Activated CD4-positive, alpha-beta T cell treated with anti-CD3 and anti-CD28 coated beads, Interleukin-2, amount 50 U/mL, for 4 hours (primary cell): ENCODE measurements around the gene IKBKG.
"Not testable (repeated sequence)": the region's sequence is repeated elsewhere in the genome, so short reads cannot be mapped to it uniquely, and the experiment has no call there.

Experiments used
- DNase-seq, 2 experiments: peaks; one replicate each; pipeline ENCODE4 v3.0.0-alpha.2; 2020

The IKBKG gene

DNA sequence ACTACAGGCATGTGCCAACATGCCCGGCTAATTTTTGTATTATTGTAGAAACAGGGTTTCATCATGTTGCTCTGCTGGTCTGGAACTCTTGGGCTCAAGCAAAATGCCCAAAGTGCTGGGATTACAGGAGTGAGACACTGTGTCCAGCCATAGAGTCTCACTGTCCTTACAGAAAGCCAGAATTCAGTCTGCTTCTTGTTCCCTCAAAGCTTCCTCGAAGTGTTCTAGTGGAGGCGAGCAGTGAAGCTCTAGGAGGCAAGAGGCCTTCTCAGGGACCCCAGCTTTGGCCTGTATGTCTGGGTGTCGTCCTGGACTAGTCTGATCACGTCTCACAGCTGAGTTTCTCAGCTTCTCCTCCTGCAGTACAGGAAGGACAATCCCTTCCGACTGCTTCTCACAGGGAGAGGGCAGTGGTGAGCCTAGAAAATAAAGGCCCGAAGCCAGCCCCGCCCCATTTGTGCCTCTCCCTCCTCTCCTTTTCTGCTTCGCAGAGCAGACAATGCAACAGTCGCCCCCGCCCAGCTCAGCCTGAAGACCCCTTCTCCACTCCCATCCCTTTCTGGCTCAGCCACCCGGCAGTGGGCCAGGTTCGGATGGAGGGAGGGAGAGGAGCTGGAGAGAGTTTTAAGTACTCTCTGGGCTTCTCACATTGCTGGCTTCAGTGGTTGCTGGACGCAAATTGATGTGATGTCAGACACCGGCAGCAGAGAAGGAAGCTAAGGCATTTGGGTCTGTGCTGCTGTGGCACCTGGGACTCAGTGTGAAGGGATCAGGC lies 20.3 kb upstream of the IKBKG start:
- DNase-seq: peak; percentile 53 to 55

- no peak for DNase-seq
Observed at GRCh38 chrX:154529206-154529612, 18.2 kb upstream of the IKBKG start.

DNA sequence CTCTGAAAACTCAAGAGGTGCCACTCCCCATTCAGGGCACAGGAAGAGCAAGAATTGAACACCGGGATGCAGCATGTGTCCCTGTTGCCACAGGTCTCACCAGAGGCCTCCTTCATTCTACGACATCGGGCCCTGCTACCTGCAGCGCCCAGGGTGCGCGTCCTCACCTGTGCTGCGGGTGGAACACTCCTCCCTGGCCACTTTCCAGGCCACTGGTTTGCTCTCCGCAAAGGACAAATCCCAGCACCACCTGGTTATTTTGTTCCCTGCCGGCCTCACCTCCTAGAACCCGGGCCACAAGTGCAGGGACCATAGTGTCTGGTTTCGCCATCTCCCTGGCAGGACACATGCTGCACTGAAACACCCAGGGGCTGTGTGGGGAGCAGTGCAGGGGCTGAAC lies 17.1 kb upstream of the IKBKG start:
- no peak for DNase-seq

DNA sequence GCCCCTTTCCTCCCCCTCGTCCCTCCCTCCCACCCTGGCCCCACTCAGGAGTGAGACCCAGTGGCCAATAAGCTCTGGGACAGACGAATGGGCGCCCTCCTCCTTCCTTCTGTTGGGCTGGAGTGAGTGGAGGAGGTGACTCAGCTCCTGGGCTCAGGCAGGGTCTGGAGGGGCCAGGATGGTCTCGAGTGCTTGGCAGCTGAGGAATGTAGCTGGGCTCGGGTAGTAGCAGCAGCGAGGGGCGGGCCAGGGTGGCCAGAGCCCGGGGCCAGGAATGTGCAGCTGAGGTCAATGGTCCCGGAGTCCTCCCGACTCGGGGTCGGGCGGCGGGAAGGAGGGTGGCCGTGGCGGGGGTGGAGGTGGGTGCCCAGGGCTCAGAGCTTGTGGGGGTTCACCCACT lies 15.8 kb upstream of the IKBKG start:
- no peak for DNase-seq

DNA sequence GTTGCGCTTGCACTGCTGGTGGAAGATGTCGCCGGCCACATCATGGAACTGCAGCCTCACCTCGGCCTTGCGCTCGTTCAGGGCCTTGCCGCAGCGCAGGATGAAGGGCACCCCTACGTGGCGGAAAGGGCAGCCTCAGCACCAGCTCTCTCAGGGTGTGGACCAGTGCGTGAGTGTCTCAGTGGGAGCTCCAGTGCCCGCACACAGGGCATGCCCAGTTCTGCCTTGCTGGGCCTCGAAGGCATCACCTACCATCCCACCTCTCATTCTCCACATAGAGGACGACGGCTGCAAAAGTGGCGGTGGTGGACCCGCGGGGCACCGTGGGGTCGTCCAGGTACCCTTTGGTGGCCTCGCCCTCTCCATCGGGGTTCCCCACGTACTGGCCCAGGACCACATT lies 14.7 kb upstream of the IKBKG start:
- no peak for DNase-seq

GRCh38 chrX:154534526-154535322 lies 12.7 kb upstream of the IKBKG start:
- peak; percentile 82 for DNase-seq

- no peak for DNase-seq
Observed at GRCh38 chrX:154535892-154536291, 11.5 kb upstream of the IKBKG start.

DNA sequence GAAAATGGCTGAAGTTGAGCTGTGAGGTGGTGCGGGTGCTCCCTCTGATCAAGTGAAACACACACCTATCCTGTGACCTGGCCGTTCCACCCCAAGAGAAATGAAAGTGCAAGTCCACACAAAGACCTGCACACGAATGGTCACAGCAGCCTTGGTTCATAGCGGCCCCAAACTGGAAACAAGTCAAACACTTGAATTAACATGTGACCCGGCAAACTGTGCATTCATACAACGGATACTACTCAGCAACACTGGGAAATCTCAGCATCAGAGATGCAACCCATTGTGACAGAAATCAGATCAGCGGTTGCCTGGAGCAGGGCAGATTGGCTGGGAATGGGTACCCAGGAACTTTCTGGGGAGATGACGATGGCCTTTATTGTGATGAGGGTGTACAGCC lies 8.3 kb upstream of the IKBKG start:
- DNase-seq: no peak

DNA sequence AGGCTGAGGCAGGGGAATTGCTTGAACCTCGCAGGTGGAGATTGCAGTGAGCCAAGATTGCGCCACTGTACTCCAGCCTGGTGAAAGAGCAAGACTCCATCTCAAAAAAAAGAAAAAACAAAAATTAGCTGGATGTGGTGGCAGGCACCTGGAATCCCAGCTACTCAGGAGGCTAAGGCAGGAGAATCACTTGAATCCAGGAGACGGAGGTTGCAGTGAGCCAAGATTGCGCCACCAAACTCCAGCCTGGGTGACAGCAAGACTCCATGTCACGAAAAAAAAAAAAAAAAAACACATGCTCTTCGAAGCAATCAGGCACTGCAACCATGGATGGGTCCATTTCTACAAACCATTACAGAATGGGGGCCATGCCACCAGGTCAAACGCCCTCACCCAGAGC lies 7.1 kb upstream of the IKBKG start:
- not testable (repeated sequence) for DNase-seq

DNA sequence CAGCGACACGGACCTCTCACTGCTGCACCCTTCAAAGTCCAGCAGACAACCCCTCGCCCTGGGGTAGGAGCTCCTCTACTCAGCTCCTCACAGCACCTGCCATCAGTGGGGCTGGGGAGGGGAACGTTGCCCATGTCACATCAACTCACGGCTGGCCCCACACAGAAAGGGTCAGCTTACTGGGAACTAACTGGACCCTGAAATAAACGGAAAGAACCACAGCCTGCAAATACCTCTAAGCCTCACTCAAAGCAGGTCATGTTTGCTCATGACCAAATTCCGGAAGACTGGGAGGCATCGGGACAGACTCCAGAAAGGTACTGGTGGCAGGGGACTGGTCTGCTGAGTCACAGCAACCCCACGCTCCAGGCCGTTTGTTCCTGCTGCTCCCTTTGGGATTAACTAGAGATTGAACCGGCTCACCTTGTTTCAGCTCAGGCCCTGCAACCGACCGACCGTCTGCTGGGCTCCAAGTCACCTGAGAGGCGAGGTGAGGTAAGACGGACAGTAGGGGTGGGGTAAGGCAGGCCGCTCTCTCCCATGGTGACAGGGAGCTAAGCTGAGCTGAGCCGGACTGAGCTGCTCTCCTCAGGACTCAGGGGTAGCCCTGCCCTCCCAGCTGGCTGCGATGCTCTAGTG lies 6.4 kb upstream of the IKBKG start:
- DNase-seq: no peak

GRCh38 chrX:154541589-154541895 lies 5.9 kb upstream of the IKBKG start:
- no peak for DNase-seq

- DNase-seq: peak; percentile 24 to 40
Observed at GRCh38 chrX:154541896-154542722, 5.3 kb upstream of the IKBKG start.

DNA sequence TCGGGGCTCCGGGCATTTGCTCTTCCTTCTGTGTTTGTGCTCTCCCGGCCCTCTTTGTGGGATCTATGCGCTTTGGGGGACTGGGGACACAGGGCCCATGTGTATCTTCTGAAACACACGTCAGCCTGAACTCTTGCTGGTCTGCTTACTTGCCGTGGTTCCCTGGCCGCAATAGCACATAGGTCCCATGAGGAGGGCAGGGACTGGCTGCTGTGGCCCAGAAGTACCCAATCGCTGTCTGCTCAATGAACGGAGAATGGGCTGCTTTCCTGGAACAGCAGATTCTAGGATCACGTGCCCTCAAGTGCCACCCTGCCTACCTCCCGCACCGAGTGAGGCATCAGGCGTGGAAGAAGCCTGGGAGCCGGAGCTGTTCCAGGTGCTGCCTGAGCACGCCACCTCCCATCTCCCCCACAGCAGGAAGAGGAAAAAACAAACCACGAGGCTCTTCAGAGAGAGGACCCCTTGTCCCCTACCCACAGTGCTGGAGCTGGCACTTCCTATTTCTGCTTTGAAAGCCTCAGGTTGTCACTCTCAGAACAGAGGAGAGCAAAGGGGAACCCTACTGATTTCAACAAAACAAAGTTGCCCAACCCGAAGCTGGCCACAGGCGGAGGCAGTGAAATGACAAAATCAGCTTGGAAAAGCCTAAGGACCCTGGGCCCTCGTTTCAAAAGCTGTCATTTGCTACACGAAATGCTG lies 4.5 kb upstream of the IKBKG start:
- DNase-seq: no peak

DNA sequence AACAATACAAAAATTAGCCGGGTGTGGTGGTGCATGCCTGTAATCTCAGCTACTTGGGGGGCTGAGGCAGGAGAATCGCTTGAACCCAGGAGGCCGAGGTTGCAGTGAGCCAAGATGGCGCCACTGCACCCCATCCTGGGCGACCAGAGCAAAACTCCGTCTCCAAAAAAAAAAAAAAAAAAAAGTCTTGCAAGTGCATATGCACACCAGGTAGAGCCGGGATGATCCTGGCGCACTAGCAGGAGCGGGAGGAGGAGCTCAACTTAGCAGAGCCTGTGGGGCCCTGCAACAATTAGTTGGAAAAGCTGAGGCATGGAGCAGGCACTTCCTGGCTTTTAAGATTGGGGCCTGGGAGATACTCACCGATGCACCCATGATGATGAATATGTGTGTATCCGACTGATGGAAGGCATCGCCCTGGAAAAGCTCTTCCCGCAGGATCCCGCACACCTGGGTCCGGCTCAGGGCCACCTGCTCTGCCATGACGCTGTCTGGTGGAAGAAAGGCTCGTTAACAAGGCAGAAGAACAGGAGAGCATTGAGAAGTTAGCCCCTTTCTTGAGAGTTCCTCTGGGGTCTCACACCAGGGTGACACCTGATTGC lies 1.6 kb upstream of the IKBKG start:
- no peak for DNase-seq

DNA sequence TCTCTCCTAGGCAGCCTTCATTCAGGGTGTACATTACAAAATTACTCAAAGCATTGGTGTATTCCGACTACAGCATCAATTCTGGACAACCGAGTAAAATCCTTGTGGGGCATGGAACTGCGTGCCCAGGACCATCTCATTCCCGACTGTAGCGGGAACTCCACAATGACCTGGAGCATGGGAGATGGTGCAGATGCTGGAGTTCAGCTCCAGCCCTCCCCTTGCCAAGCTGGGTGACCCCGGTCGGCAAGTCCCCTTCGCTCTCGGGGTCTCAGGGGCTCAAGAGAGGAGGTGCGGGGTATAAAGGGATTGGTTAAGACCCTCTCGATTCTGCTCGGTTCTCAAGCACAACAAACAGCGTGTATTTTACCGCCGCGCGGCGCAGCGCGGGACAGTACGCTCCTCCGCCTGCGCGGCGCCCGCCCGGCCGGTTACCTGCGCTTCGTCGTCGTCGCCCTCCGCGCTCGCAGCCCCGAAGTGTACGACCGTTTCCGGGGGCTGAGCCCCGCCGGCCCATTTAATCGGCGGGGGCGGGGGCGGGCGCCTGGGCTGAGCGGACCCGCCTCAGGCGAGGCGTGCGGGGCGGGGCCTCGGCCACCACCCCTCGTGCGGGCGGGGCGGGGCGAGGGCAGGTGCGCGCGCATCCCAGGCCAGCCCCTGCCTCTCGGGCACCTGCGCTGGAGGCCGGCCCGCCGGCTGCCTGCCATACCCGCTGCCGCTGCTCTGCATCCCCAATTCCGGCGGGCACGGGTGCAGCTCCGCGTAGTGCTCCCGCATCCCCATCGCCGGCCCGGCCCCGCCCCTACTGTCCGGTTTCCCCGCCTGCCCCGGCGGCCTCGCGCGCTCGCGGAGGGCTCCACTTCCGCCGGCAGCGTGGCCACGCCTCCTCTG lies 821 bp upstream of the IKBKG start, which contains the start of gene G6PD:
G6PD (minus strand) TSS at position 493 of the 891 bp plus-strand sequence. CDS start 691 bp downstream, outside the sequence.
- DNase-seq: peak; percentile 67 to 72

- no peak for DNase-seq
Observed at GRCh38 chrX:154548028-154548316, 552 bp downstream of the IKBKG start.

GRCh38 chrX:154549766-154550165 lies 2.3 kb downstream of the IKBKG start:
- DNase-seq: no peak

- DNase-seq: not testable (repeated sequence)
Observed at GRCh38 chrX:154552112-154552806, 4.8 kb downstream of the IKBKG start.

DNA sequence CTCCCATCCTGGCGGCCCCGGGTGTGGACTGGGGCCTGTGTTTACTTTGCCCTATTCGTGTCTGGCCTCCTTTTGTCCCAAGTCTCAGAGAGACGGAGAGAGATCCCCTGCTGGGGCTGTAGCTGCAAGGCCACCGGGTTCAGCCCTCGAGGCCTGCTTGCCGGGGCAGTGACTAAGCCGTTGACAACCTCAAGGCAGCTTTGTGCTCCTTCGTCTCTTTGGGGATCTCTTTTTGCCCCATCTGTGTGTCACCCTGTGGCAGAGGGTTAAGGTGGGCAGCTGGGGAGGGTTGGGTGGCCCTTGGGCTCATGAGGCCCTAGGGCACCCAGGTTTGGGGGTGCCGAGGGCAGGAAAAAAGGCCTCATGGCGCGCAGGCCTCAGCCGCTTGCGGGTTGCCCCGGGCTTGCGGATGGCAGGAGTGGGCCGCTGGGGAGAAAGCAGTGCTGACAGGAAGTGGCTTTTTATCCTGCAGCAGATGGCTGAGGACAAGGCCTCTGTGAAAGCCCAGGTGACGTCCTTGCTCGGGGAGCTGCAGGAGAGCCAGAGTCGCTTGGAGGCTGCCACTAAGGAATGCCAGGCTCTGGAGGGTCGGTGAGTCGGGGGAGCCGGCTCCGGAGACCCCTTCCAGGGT lies 10.8 kb downstream of the IKBKG start:
- not testable (repeated sequence) for DNase-seq

GRCh38 chrX:154558896-154559295 lies 11.5 kb downstream of the IKBKG start:
- not testable (repeated sequence) for DNase-seq
